ENCODE measurements around the gene KDM8.
A peak's percentile ranks its signal among the peaks of the same experiment; 100 is the strongest.

Gene KDM8

DNA sequence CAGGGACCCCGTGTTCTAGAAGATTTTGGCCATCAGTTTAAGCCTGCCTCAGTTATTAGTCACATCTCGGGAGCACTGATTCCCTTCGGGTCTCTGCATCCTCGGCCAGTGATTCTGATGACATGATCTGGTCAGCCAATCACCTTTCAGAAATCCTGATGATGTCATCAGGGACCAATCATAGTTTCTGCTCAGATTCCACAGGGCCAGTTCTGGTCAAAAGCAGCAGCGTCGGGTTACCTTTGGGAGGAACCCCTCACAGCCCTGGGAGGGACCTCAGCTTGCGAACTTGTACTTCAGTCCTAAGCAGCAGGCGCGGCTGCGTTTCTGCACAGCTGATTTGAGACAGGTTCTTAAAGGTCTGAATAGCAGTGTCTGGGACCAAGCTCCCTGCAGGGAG is 13.9 kb downstream of the KDM8 start:
- DNase-seq, result no peak

DNA sequence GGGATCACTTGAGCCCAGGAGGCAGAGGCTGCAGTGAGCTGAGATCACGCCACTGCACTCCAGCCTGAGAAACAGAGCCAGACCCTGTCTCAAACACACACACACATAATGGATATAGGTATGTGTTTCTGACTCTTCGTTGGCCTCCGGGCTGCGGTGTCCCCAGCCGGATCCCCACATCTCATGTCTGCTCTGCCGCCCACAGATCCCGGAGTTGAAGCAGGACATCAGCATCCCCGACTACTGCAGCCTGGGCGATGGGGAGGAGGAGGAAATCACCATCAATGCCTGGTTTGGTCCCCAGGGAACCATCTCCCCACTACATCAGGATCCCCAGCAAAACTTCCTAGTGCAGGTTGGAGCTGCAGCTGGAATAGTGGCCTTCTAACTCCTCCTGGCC is 15.4 kb downstream of the KDM8 start:
- no peak for DNase-seq

DNA sequence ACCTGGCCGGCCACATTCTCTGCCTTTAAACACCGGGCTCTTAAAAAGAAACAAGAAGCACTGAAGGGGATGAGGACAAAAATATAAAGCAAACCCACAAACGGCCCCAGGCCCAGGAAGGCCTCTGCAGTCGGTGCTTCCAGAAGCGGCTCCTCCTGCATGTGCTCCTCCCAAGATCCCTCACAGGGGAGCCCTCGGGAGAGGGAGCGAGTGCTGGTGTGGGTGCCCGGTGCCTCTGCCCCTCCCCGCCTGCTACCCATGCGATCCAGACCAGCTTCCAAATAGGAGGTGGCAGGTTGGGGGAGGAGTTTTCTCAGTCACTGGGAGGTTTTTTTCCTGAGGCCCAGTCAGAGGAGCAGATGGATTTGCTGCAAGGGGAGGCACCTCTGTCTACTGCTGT is 15.8 kb downstream of the KDM8 start:
- DNase-seq, result no peak

DNA sequence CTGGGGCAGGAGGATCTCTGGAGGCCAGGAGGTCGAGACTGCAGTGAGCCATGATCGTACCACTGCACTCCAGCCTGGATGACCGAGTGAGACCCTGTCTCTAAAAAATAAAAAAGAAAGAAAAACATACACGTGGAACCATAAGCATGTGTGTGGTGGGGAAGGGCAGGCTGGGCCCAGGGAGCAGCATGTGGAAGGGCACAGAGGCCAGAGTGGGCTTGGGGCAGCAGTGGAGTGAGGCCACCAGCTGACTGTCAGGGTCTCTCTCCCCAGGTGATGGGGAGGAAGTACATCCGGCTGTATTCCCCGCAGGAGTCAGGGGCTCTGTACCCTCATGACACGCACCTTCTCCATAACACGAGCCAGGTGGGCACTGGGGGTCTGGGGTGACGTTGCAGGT is 16.8 kb downstream of the KDM8 start:
- no peak for DNase-seq

DNA sequence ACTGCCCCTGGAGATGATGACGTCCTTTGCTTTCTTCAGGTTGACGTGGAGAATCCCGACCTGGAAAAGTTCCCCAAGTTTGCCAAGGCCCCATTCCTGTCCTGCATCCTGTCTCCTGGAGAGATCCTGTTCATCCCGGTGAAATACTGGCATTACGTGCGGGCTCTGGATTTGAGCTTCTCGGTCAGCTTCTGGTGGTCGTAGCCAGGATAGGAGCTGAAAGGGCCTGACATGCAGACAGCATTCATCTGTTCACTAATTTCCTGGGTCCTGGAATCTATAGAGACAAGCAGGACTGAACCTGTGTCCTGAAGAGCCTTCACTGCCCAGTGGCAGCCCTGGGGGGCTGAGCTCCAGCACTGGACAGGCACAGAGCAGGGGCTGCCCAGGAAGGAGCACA is 17.2 kb downstream of the KDM8 start:
- DNase-seq, result no peak

DNA sequence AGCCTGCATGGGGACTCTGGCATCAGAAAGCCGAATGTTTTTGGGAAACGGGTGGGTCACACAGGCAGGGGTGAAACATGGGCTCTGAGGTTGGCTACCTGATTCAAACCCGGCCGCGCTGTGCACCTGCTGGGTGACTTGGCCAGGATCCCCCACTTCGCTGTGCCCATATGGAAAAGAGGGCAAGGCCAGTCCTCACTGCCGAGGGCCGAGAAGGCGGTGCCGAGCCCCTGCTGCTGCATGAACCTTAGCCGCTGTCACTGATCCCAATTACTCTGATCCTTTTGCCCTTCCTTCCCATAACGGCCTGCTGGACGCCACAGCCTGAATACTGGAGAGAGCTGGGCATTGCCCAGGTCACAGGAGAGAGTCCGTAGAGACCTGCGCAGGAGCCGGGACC is 17.7 kb downstream of the KDM8 start:
- DNase-seq, result no peak

DNA sequence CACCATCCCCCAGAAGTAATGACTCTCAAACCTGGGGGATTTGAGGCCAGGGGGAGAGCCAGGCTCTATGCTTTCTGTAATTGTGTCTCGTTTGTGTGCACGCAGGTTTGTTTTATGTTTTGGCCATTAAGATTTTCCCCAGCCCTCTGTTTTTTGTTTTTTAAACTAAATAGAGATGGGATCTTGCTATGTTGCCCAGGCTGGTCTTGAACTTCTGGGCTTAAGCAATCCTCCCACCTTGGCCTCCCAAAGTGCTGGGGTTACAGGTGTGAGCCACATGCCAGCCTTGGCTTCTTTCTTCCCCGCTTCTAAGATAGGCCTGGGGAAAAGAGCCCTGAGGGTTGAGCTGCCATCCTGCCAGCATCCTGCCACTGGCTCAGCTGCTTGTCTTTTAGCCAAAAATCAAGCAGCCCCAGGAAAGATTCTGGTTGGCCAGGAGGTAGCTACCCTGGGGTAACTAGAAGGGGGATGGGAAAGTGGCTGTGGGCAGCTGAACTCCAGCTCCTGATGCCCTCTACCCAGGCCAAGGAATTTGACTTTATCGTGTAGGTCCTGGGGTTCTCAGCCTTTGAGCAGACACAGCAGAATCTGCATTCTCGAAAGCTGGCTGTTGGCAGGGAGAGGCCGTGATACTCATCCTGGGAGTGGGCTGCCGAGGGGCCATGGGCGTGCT is 18.4 kb downstream of the KDM8 start:
- no peak for DNase-seq

DNA sequence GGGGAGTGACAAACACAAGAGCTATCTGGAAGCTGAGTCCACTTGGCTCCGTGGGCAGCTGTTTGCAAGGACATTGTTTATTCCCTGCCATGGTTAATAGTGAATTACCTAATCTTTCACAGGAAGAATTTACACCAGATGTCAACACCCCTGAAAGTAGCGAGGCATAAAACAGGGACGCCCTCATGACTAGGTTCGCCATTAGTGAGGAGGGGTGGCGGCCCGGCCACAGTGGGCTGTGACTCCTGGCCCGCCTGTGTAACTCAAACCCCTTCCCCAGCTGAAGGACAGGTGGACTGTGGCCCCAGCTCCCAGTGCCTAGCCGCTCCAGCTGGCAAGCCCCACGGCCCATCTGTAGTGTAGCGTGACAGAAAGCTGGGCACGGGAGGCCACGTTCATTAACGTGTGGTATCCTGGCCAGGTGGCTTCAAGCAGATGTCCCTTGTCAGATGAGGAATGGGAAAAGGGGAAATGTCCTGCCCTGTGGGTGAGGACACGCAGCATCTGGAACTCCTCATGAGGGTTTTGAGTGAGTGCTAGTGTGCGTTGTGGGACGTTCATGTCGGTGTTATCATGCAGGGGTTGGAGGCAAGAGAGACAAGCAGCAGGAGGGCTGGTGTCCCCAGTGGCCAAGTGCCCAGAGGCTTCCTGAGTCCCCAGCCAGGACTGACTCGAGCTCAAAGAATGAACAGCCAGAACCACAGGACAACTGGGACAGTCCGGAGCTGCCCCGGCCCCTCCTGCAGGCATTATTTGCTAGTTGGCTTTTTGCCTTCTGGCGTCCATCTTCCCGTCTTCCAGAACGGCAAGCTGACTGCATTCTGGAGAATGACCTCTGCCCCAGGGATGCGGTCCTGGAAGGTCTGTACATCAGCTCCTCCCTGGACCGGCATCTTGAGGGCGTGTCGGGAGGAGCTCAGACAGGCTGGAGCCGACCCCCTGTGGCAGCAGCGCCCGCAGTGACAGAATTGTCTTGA is 19.2 kb downstream of the KDM8 start:
- peak; percentile 43 for DNase-seq

DNA sequence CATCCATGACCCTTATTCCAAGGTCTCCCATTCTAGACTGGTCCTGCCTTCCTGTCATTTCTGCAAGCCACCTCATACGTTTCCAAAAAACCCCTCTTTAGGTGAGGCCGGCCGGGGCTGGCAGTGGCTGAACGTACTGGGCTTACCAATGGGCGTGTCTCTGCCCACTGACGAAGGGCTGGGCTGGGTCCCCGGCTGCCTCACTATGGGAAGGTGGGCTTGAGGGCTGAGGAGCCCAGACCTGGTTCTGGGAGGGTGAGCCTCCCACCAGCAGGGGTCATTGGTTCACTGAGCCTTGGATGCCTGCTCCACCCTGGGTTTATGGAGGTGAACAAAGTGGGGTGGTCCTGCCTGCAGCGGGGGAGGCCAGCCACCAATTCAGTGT is 19.9 kb downstream of the KDM8 start:
- DNase-seq, result no peak

DNA sequence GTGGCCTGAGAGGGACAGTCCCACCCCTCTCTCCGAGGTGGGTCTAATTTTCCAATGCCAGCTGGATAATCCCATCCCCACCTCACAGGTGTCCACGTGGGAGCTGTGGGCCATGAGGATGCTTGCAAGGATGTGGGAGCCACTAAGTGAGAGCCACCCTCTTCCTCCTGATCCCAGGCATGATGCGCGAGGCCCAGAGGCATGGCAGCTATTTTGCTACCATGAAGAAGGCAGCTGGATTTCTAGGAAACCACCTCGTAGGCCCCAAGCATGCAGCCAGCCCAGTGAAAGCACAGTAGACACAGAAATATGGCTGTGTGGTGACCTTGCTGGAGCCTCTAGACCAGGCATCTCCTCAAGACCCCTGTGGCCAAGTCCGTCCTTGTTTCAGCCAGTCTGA is 20.4 kb downstream of the KDM8 start:
- no peak for DNase-seq

DNA sequence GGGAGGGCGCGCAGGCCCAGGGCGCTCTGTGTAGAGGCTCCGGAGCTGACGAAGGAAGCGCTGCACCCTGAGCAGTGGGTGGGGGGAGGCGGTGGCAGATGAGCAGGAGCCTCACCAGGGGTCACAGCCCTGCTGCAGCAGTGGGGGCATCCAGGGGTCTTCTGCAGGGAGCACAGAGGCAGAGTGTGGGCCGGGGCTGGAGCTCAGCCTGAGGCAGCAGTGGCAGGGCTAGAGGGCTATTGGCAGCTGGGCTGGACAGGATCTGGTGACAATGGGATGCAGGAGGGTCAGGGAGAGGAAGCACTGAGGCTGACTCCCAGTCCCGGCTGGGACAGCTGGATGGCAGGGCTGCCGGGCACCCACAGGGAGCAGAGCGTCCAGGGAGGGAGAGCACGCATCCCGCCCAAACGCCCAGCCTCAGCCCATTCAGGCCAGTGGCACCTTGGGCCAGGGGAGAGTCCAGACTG is 21.0 kb downstream of the KDM8 start:
- no peak for DNase-seq

DNA sequence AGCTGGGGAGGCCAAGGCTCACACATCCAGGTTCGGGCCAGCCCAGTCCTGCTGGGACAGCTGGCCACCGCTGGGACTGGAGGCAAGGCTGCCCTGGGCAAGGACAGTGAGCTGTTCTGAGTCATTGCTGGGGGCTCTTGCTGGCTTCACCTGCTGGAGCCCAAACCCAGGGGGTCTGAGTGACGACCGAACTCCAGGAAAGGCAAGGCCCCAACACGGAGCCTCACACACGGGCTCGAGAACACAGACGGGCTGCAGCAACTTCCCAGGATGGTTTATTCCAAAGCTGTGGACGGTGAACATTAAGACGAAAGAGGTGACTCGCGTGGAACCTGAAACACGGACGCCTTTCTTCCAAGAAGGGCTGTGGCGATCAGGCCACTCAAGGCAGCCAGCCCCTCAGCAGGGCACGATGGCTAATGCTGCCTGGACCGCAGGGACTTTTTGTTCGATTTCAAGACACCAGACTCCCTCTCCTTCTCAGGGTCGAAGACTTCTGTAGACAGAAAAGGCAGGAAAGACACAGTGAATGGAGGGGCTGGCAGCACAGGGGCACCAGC is 21.5 kb downstream of the KDM8 start:
- DNase-seq, result no peak

DNA sequence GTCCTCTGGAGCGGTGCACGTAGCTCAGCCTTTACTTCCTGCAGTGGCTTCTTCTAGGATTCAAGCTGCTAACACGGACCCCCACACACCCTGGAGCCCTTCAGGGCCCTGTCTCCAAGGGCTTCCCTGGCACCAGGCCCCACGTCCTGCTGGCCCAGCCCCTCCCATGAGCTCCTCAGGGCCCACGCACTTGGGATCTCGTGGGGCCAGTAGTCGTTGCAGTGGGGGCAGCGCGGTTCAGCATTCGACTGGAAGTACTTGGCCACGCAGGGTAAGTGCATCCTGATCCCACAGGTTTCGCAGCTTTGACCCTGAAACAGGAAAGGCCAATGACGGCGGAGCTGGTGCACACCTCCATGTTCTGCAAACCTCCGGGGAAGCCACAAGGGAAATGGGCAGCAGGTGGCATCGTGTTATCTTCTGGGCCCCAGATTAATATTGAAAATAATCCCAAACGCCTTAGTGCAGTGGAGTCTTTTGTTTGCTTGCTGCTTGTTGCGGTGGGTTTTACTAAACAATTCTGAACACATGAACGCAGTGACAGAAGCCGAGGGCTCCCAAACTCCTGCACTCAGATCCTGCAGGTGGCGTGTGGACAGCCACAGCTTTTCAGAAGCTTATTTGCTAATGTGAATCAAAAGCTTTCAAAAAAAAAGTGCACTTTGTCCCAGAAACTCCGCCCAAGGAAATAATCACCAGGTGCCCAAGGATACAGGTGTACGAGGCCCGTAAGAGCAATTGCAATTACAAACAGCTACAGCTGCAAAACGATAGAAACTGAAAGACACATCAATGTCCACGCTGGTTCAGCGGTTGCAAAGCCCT is 22.4 kb downstream of the KDM8 start:
- no peak for DNase-seq

DNA sequence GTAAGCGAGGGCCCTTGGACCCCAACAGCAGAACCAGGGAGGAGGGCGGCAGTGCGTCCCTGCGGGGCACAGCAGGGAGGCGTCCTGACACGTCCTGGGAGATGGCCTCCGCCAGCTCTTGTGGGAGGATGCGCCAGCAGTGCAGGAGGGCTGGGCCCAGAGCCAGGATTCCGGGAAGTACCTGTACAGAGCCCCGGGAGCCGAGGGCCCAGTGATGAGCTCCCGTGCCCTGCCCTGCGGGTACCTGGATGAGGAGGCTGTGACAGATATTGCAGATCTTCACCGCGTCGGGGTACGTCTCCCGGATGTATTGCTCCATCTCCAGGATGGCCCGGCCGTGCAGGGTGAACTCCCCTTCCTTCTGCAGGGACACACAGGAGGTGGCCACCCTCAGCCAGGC is 23.1 kb downstream of the KDM8 start:
- DNase-seq, result no peak

DNA sequence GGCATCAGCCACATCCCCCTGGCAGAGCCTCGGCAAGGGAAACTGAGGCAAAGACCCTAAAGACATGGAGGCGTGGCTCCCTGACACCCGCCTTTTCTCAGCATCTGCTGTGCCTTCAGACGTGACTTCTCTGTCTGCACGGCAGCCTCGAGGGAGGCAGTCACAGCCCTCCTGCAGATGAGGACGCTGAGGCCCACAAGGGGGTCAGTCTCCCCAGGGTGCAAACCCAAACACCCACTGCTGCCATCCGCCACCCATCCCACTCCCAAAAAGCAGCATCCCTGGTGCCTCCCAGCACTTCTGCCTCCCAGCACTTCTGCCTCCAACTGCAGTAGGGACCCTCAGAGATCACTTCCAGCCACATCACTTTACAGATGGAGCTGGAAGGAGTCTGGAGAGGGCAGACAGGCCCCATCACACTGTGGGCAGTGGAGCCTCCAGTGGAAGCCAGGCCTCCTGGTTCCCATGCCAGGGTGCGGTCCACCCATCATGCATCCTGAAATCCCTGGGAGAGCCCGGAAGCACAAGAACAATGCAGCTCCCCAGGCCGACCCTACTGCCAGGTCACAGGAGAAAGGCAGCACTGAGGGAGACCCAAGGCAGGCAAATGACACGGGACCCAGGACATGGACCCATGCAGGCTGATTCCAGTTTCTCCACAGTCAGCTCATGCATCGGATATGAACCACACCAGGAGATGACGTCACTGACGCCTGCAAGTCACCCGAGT is 23.8 kb downstream of the KDM8 start:
- no peak for DNase-seq

DNA sequence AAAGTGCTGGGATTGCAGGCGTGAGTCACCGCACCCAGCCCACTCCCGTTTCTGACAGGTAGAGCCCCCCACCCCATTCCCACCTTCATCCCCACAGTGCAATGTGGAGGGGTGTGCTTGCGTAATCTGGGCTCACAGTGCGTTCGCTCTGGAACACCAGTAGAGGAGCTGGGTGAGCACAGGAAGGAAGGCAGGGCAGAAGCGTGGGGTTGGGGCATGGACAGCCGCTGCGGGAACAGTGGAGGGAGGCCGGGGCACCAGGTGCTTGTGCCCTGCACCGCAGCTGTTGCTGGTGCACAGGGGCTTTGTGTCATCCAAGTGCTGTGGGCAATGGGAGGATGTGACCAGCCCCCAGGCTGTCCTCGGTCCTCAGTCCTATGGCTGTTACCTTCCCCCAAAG is 24.7 kb downstream of the KDM8 start:
- no peak for DNase-seq

DNA sequence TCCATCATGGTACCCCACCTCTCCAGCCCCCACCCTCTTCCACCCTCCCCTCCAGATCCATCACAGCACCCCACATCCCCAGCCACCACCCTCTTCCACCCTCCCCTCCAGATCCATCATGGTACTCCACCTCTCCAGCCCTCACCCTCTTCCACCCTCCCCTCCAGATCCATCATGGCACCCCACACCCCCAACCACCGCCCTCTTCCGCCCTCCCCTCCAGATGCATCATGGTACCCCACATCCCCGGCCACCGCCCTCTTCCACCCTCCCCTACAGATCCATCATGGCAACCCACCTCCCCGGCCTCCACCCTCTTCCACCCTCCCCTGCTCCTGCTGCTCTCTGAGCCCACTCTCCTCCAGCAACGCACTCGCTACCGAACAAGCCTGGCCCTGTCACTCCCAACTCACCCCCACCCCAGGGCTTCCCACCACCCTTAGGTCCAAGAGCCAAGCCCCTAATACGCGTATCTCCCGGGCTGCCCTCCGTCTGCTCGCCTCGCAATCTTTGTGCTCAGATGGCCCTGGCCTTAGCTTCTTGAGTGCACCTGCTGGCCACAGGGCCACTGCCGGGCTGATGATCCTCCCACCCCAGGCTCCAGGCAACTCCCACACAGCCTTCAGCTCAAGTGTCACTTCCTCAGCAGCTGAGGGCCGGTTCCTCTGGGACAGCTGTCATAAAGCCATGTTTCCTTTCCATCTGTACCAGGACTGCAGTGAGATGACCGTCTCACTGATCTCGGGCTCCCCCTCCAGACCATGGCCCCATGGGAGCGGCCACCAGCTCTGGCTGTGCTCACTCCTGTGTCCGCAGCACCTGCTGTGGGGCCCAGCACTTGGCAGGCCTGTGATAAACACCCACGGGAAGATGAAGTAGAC is 25.5 kb downstream of the KDM8 start:
- peak; percentile 91 for DNase-seq

DNA sequence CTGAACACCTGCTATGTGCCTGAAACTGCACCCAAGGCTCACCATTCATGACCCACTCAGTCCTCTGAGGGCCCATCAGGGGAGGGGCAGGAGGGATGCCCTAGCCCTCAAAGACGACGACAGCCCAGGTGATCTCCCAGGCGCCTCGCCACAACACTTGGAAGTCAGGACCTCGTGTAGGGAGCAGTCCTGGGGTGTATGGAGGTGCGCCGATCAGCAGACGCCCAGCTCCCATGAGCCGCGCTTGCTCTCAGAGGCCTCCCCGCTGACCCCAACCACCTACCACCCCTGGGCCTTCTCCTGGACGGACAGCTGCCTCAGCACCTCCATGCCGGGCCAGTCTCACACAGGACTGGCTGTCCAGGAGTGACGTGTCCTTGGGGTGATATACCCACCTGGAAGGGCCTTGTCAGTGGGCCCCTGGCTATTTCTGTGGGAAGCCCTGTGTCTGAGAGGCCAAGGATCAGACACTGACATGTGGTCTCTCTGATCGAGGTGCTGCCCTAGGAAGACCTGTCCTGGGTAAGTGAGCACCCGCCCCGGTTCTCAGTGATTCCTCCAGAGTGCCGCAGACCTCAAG is 26.7 kb downstream of the KDM8 start:
- DNase-seq, result no peak

DNA sequence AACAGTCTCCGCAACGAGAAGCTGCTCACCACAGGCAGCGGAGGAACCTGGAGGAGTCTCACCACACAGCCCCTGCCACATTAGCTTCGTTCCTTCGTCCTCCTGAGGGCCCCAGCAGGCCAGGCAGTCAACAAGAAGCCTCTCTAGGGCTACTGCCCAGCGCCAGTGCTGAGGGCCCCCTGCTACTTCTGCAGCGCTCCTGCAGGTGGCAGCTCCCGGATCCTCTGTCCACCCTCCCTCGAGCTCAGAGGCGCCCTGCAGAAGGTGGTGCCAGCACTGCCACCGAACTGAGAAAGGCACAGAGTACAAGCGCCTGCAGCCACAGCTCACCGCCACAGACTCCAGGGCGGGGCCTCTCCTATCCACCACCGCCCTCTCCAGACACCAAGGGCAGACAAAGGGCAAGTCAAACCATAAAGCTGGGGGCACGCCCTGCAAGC is 27.3 kb downstream of the KDM8 start:
- no peak for DNase-seq

DNA sequence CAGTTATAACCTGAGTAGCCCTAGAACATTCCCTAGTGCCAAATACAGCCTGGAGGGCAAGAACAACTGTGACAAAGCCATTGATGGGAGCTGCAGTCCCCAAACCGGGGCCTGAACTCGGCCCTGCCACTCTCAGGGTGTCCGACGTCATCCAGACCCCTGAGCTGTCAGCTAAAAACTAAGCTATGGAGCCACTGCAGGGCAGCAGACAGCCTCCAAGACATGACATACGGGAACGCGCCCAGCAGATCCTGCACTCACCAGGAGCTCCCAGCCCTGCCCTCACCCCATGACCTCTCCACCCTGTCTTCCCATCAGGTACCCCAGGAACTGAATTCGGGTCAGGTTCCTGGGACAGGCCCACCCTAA is 28.4 kb downstream of the KDM8 start:
- no peak for DNase-seq
